CMK (cell line): ENCODE data around the gene TMEM9.
A peak's percentile ranks its signal among the peaks of the same experiment; 100 is the strongest.

Experiments
- DNase-seq: peaks from one replicate; pipeline ENCODE4 v3.0.0-alpha.2; 2010; ENCODE audit warnings: low read depth

Gene TMEM9

DNA sequence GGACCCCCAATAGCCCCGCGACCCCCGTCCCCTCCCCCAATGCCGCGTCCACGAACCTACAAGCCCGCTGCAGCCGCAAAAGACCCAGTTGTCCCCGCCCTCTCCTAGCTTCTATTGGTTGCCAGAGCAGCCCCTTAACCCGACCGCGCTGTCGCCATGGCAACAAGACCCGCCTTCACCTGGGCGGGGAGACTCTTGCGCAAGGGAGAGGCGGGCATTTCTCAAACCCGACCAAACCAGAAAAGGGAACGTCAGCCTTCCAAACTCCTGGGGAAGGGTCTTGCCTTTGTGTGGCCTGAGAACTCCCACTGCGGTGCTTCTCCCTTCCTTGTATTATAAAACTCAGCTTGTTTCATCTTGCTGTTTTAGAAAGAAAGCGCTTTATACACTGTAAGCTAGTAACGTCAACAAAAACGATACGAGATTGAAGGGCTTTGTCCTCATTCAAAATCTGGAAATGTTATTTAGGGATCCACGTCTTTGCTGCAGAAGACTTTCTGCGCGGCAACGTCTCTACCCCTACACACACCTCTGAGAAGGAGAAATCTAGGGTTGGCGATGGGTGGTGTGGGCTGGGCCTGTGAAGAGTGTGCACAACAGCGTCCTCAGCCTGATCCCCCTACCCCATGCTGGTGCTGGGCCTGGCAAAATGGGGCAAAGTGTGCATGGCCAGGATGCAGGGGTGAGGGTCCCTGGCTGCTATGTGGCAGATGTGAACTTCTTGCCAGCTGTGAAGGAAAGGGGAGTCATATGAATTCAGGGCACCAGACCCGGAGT, at the start of gene TMEM9:
TSS of gene TMEM9 (minus strand) at position 86 of the 777 bp plus-strand sequence. CDS start 551 bp downstream, outside the sequence.
- DNase-seq = peak; percentile 97

DNA sequence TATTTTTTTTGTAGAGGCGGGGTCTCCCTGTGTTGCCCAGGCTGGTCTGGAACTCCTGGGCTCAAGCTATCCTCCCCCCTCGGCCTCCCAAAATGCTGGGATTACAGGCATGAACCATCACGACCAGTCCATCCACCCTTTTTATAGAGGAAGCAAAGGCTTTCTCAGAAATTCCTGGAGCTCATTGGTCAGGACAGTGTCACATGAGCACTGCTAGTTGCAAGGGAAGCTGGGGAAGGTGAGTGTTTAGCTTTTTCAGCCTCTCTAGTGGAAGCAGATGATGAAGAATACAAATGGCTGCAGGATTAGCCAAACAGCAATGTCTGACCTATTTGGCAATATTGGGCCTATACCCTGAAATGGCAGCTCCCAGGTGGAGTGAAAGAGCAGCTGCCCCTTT, 44.3 kb upstream of the TMEM9 start:
- no peak for DNase-seq

DNA sequence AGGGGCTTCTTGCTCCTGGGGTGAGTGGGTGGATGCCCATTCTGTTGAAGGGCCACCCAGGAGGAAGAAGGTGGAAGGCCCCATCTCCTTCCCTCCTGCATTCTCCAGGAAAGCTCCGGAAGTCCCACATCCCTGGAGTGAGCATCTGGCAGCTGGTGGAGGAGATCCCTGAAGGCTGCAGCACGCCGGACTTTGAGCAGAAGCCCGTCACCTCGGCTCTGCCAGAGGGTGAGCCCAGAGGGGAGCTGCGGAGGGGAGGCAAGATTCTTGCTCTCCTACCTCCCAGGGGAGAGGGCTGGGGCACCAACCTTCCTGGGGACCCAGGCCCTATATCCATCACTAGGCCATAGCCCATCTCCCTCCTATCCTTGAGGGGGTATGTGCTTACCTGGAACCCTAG, 39.8 kb upstream of the TMEM9 start:
- DNase-seq = no peak

DNA sequence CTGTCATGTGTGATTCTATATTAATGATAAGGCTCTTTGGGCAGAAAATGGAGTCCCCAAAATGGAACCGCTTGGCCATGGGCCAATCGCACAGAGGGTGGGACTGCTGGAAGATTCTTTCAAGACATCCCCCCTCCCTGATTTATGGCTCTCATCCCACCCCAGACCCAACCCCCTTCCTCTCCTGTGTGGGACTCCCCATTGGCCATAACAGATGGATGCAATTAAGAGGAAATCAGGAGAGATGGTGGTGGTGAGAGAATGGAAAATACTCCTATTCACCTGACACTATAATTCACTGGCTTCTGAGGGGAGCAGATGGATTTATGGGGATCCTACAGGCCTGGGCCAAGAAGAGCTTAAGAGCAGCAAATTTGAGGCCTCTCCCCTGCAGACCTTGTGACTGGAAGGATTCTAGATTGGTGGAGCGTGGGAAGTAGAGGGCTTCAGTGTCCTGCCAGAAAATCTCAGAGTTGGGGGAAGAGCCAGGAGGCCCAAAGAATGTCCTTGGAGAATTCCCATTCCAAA, 38.1 kb upstream of the TMEM9 start:
- DNase-seq = no peak

DNA sequence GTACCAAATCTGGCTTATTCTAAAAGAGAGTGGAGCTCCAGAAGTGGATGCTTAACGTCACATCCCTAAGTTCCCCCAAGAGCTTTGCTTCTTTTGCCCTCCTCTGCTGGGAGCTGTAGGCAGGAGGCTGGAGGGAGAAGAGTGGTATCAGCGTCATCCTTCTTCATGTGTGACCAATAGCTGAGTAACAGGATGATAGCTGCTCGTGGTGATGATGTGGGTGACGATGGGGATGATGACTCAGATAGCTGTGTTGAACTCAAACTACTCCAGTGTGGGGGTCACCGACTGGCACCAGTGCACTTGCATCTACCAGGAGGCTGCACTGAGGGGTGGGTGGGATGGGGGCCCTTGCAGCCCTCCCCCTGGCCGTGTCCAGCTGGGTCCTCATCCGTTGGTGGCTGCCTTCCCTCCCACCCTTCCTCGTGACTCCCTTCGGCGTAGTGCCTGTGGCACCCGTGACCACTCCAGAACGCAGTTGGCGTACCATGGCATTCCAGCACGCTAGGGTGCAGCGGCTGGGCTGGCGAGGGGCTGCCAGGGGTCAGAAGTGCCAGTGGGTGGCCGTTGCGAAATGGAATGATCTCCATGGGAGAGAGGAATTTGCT, 37.5 kb upstream of the TMEM9 start:
- DNase-seq = no peak

DNA sequence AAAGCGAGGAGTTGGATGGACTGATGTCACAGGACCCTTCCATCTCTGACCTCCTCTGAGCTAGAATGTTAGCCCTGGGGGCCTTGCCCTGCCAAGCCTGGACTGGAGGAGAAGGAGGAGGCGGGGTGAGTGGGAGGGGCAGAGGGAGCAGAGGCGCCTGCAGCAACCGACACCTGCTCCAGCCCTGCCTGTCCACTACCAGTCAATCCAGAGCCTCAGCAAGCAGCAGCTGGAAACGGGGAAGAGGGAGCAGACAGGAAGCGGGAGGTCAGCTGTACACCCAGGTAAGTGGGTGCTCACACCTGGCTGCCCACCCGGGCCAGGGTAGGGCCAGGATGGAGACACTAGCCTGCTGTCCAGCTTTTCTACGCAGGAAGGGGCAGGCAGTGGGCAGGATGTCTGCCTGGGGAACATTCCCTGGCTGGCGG, 36.4 kb upstream of the TMEM9 start, which contains the start of gene IGFN1:
TSS of gene IGFN1 (plus strand) at position 201 of the 428 bp plus-strand sequence. CDS start 2,470 bp downstream, outside the sequence.
- DNase-seq = no peak

DNA sequence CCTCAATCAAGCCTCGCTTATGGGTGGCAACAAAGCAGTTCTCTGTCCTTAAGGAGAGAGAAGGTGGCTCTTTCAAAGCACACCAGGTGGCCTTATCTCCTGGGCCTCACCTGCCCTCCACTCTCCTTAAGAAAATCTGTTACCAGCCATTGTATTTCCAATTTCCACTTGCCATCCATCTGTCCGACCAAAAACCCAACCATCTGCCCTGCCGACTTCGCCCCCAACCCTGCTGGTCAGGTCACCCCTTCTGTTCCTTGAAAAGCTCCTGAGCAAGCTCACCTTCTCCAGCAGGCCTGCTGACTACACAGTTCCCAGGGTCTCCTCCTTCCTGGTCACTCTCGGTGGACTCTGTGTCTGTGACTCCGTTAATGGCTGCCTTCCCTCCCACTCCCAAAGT, 35.7 kb upstream of the TMEM9 start:
- no peak for DNase-seq

DNA sequence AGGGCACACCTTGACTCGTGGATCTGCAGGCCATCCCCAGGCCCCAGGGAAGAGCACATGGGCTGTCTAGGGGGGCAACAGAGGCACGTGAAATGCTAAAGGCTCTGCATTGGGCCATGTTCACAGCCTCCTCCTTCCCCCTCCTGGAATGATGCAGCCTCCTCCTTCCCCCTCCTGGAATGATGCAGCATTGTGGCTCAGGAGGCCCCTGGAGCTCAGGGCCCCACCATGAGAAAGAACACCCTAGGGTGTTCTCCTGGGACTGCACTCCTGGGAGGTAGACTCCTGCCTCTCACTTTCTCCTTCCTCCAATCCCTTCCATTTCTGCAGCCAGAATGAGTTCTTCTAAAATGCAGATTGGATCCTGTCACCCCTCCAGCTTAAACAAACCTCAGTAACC, 34.8 kb upstream of the TMEM9 start:
- no peak for DNase-seq

DNA sequence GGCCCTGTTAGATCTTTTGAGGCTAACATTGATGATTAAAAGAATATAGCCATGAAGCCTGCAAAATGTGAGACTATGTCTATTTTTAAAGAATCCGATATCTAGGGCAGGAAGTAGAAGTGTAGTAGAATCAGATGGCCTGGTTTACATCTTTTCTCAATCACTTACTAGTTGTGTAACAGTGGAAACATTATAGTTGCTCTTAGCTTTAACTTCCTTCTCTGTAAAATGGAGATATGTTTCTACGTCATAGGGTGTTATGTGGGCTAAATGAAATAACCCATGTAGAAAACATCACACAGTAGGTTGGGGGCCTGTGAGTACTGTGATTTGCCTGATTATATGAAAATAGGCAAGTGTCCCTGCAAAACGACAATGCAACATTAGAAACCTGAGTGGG, 31.9 kb upstream of the TMEM9 start:
- no peak for DNase-seq

DNA sequence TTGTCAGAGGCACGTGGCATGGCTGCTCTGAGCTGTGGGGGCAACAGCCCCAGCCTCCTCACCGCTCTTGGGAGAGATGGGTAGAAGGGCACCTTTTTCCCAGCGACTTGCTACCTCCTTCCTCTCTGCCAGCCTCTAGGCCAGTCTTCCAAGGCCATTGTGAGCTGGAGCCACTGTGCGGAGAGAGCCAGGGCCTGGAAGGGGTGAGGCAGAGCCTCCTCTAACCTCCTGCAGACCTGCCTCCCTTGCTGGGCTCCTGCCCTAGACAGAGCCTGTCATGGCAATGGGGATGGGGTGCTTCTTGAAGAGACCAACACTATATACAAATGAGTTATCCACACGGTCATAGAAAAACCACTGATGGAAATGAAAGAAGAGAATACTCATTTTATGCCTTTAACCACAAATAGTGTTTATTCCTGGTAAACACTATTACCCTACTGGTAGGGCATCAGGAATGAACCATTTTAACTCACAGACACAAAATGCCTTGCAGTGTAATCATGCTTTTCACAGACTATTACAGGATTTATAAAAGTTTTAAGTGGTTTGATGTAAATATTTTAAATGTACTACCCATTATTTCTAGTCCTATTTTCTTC, 31.4 kb upstream of the TMEM9 start:
- no peak for DNase-seq

DNA sequence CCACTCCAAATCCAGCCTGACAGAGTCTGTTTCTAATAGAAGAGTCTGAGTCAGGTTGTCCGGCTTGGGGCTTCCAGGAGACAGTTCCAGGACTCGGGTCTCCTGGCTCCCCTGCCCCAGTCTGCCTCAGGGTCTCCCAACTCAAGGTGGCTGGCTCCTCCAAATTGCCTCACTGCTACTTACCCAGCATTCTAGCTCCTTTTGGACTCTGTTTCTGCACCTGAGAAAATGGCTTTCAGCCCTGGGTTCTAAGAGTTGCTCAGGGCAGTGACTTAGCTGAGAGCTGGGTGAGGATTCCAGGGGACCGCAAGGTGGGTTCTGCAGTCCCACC, 30.8 kb upstream of the TMEM9 start:
- no peak for DNase-seq

DNA sequence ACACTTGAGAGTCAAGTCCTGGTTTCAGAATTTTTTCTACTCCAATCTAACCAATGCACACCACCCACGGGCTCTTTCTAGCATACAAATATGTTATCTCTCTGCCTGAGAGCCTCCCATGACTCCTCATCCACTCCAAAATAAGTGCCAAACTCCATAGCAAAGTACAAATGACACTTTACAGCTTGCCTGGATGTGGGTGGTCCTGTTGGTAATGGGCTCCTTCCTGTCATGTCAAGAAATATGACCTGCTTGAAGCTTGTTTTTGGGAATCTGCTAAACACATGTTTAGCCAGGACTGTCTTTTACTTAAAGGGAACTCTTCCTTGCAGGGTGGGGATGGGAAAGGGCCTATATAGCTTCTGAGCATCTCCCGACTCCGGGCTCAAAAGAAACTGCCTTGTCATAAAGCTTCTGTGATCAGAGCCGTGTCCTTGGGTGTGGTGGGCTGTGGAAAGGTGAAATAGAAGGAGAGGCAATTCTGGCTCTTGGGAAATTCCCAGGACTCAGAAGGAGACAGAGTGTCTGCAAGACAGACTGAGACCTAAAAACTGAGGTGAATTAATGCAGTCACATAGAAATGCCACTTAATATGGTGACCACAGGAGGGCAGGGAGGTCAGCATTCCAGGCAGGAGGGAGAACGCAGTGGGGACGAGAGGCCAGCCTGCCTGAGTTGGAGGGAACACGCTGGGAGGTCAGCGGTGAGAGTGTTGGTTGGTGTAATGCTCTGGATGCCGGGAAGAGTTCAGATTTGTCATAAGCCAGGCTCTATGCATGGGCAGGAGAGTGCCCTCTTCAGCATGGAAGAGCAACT, 30.2 kb upstream of the TMEM9 start:
- DNase-seq = no peak

DNA sequence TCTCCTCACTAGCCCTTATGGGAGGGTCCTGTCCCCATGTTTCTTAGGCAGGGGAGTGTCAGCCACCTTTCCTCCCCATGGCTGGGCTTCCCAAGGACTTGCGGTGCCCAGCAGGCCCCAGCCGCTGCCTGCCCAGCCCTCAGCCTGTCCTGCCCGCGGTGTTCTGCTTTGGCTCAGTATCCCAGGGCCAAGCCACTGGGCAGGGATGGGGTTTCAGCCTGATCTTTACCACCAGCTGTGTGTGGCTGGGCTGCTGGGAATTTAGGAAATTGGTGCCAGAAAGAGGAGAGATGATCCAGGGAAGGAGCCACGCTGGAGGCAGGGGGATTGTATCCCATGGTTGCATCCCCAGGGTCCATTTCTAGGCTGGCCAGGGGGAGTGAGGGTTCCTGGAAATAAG, 29.5 kb upstream of the TMEM9 start:
- DNase-seq = no peak

DNA sequence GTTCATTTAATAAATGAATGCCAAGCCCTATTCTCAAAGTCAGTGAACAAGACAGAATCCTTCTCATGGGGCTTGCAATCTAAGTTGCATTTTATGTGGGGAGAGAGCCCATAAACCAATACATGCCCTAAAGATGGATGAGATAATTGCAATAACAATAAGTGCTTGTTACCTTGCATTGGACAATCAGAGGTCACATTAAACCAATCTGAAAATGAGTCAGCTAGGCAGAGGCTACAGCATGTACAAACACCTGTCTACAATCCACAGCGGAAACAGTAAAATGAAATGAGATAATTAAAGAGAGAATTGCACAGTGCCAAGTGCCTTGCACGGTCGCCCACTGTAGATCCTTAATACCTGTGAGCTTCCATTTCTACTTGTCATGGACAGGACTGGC, 28.9 kb upstream of the TMEM9 start:
- DNase-seq = no peak

DNA sequence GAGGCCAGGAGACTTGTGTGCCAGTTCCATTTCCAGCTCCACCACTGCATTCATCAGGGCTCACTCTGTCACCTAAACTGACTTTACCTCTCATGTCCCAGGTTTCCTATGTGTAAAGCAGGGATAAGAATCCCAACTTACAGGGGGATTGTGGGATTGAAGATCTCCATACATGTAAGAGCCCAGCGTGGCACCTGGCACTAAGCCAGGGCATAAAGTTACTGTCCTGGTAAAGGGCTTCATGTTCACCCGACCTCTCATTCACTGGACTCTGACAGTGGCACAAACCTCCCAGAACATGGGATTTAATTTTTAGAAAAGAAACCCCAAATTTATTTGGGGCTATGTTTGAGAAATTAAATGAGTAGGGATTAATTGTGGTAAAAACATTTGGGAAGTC, 27.5 kb upstream of the TMEM9 start:
- DNase-seq = no peak

DNA sequence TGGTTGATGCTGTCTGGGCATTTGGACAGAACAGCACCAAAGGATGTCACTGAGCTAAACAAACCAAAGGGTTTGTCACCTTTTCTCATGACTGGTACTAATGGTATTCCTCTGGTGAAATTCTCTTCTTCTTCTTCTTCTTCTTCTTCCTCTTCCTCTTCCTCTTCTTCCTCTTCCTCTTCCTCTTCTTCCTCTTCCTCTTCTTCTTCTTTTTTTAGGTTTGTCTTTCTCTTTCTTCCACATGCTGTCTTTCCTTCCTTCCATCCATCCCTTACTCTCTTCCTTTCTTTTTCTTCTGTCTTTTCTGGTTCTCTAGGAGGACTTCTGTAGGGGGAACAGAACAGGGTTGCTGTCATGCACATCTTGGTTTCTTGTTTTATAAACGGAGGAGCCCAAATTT, 27.0 kb upstream of the TMEM9 start:
- DNase-seq = no peak

DNA sequence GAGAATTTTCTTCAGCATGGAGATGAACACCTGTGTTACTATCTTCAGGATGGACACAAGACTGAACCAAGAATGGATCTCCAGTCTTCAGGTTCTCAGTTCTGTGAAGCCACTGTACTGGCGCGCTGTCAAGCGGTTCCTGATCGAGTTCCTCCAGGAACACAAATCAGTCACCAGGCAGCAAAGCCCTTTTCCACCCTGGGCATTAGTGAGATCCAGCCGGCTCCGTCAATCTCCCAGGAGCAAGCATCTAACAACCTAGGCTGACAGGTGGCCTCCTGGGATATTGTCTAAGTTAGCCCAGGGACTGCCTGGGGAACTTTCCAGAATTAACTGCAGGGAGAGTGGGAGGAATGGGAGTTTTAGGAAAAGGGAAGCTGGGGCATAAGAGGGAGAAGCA, 26.6 kb upstream of the TMEM9 start:
- no peak for DNase-seq

DNA sequence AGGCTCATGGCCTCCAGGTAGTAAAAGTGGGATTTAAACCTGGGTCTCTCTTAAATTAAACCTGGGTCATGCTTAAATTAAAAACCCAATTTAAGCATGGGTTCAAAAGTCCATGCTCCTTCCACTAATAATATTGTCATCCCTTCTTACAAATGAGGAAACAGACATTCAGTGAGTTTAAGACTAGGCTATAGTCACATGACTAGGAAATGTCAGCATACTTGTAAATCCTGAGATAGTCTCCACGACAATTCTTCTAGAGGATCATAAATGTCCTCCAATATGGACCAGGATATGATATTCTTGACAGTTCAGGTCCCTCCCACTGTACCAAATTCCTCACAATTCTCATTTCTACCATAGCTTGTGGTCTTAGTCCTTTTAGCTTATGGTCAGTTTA, 25.9 kb upstream of the TMEM9 start:
- DNase-seq = no peak

DNA sequence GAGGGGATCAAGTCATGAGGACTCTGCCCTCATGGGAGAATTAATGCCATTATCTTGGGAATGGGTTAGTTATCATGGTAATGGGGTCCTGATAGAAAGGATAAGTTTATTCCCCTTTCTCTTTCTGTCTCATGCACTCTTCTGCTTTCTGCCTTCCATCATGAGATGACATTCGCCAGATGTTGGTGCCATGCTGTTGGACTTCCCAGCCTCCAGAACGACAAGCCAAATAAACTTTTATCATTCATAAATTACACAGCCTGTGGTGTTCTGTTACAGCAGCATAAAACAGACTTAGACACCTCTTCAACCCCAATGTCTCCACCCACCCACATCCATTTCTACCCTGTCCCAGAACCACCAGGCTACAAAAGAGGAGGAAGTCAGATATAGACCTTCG, 24.4 kb upstream of the TMEM9 start:
- DNase-seq = no peak

DNA sequence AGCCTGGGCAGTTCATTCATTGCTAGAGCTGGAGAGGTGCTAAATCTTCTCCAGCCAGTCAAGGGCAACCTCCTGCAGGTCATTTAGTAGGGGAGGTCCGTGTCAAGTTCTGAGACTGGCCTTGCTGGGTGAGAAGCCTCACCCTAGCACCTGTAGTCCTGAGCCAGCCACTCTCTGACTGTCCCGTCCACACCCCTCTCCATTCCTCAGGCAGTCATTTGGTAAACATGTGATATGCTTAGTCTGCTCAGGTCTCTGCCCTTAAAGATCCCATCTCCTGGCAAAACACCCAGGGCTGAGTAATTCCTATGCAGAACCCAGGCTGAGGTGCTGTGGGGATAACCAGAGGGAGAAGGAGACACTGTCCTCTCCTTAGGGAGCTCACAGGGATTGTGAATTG, 22.7 kb upstream of the TMEM9 start:
- DNase-seq = no peak

DNA sequence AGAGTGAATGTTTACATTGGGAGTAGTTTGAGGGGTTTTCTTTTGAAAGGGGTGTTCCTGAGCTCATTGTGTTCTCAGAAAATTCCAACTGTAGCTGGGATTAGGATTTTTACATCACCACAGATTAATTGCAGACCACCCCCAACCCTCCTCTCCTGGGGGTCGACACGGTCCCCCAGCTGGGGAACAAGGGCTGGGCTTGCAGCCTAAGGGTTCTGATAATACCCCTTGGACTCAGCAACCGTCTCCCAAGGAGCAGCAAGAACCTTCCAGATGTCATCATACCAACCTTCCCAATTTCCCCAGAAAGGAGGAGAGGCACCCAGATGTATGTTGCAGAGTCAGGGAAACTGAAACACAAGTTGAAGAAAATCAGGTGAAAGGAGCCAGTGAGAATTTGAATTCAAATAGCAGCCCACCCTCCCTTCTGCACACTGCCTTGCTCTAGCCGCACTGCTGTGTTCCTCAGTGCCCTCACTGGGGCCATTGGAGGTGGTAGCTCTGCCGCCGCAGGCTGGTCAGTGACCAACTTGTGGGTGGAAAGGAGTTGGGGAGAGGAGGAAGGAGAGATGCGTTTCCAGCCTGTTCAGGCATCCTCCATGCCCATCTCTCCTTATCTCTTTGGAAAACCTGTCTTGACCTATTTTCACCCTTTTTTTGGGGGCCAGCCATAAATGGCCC, 21.7 kb upstream of the TMEM9 start:
- no peak for DNase-seq

DNA sequence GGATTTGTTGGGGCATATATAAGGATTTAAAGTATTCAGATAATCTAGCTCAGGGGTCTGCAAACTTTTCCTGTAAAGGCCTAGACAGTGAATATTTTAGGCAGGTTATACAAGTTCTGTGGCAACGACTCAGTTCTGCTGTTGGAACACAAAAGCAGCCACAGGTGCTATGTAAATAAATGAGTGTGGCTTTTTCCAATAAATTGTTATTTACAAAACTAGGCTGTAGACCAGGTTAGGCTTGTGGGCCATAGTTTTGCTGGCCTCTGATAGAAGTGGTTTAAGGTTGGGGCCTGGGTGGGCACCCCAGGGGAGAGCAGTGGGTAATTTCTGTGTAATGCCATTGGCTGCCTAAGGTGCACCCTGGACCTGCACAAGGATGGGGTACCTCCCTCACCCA, 19.5 kb upstream of the TMEM9 start:
- DNase-seq = no peak
